ENCODE results near the gene RSRC2.
"Not testable (repeated sequence)": the region's sequence is repeated elsewhere in the genome, so short reads cannot be mapped to it uniquely, and the experiment has no call there.

The RSRC2 gene

DNA sequence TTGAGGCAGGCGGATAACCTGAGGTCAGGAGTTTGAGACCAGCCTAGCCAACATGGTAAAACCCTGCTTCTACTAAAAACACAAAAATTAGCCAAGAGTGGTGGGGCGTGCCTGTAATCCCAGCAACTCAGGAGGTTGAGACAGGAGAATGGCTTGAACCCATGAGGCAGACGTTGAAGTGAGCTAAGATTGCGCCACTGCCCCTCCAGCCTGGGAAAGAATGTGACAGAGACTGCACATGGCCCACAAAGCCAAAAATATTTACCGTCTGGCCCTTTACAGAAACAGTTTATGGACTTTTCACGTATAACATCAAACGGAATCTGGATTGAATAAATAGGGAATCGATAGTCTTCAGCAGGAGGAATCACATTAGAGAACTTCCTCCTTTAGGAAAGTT lies 3.5 kb downstream of the RSRC2 start:
- DNase-seq, result no peak
- in situ Hi-C loops (cut with HindIII; ENCODE audit: low pct_ligation_motif_present, low pct_unique_long_range_greater_than_20kb, low sequenced_read_pairs), result no loop called here

DNA sequence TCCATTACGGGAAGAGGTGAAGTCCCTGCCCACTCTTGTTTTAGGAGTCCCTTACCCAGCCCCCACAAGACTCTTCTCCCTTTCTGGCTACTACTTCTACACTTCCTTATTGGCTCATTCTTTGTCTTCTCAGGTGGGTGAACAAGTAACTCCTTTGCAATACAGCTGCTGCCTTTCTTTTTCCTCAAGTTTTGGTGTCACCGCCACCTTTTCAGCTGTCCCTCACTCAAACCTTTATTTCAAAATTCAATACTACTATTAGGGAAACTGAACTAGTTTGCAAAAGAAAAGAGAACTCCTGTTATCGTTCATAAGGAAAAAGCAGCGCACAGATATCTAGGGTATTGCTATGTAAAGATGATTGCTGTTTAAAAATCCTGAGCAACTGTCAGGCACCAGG lies 6.1 kb downstream of the RSRC2 start:
- in situ Hi-C loops (cut with HindIII; ENCODE audit: low pct_ligation_motif_present, low pct_unique_long_range_greater_than_20kb, low sequenced_read_pairs), result no loop called here
- no peak for DNase-seq

DNA sequence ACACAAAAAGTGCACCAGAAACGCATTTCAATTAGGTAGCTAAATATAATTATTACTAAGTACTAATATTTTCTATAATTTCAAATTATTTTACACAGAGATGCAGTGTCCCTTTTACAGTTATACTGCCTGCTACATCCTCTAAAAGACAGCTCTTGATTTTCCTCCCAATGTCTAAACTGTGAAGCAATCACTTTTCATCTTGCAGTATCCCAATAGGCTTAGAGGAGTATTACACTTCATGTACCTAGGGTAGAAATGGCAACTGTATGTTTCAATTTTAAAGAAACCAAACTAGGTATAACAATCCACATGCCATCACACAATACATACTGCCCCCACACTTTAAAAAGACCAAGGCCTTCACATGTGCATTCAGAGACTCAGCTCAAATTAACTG lies 7.3 kb downstream of the RSRC2 start:
- in situ Hi-C loops (cut with HindIII; ENCODE audit: low pct_ligation_motif_present, low pct_unique_long_range_greater_than_20kb, low sequenced_read_pairs), result no loop called here
- no peak for DNase-seq

GRCh38 chr12:122518908-122519307 lies 7.8 kb downstream of the RSRC2 start:
- in situ Hi-C loops (cut with HindIII; ENCODE audit: low pct_ligation_motif_present, low pct_unique_long_range_greater_than_20kb, low sequenced_read_pairs), result no loop called here
- no peak for DNase-seq

- DNase-seq, result peak; percentile 99
- in situ Hi-C loops (cut with HindIII; ENCODE audit: low pct_ligation_motif_present, low pct_unique_long_range_greater_than_20kb, low sequenced_read_pairs), result no loop called here
Measured at GRCh38 chr12:122517877-122518276, 8.9 kb downstream of the RSRC2 start.

GRCh38 chr12:122516544-122517361 lies 10.0 kb downstream of the RSRC2 start:
- DNase-seq, result no peak
- in situ Hi-C loops (cut with HindIII; ENCODE audit: low pct_ligation_motif_present, low pct_unique_long_range_greater_than_20kb, low sequenced_read_pairs), result no loop called here

- no peak for DNase-seq
Measured at GRCh38 chr12:122515275-122515674, 11.5 kb downstream of the RSRC2 start.

GRCh38 chr12:122513660-122514059 lies 13.1 kb downstream of the RSRC2 start:
- DNase-seq, result no peak
- in situ Hi-C loops (cut with HindIII; ENCODE audit: low pct_ligation_motif_present, low pct_unique_long_range_greater_than_20kb, low sequenced_read_pairs), result no loop called here

More at GRCh38 chr12:122515275-122515674, 11.5 kb downstream of the RSRC2 start:
- in situ Hi-C loops (cut with HindIII; ENCODE audit: low pct_ligation_motif_present, low pct_unique_long_range_greater_than_20kb, low sequenced_read_pairs), result no loop called here

GRCh38 chr12:122513028-122513427 lies 13.7 kb downstream of the RSRC2 start:
- in situ Hi-C loops (cut with HindIII; ENCODE audit: low pct_ligation_motif_present, low pct_unique_long_range_greater_than_20kb, low sequenced_read_pairs), result not testable (repeated sequence)

GRCh38 chr12:122508163-122508562 lies 18.6 kb downstream of the RSRC2 start:
- in situ Hi-C loops (cut with HindIII; ENCODE audit: low pct_ligation_motif_present, low pct_unique_long_range_greater_than_20kb, low sequenced_read_pairs), result no loop called here
- no peak for DNase-seq

More at GRCh38 chr12:122513028-122513427, 13.7 kb downstream of the RSRC2 start:
- DNase-seq, result not testable (repeated sequence)

- in situ Hi-C loops (cut with HindIII; ENCODE audit: low pct_ligation_motif_present, low pct_unique_long_range_greater_than_20kb, low sequenced_read_pairs), result no loop called here
Measured at GRCh38 chr12:122506393-122506938, 20.3 kb downstream of the RSRC2 start.

GRCh38 chr12:122505419-122506051 lies 21.2 kb downstream of the RSRC2 start:
- in situ Hi-C loops (cut with HindIII; ENCODE audit: low pct_ligation_motif_present, low pct_unique_long_range_greater_than_20kb, low sequenced_read_pairs), result no loop called here
- DNase-seq, result no peak

More at GRCh38 chr12:122506393-122506938, 20.3 kb downstream of the RSRC2 start:
- no peak for DNase-seq

DNA sequence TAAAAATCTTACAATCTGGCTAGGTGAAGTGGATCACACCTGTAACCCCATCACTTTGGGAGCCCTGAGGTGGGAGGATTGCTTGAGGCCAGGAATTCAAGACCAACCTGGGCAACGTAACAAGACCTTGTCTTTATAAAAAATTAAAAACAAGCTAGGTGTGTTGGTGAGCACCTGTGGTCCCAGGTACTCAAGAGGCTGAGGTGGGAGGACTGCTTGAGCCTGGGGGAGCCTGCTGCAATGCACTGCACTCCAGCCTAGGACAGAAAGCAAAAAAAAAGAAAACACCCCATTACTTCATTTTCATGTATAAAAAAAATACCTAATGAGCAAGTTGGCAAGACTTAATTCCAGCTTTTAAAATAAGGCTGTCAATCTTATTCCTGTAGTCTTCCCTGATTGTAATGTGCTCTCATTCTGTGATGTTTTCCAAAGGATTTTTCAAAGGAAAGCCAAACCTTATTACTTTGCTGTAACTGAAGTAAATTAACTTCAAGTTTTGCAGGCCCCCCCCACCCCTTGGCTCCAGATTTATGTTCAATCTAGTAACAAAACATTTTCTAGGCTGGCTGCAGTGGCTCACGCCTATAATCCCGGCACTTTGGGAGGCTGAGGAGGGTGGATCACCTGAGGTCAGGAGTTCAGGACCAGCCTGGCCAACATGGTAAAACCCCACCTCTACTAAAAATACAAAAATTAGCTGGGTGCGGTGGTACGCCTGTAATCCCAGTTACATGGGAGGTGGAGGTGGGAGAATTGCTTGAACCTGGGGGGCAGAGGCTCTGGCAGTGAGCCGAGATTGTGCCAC lies 22.7 kb downstream of the RSRC2 start:
- DNase-seq, result no peak
- in situ Hi-C loops (cut with HindIII; ENCODE audit: low pct_ligation_motif_present, low pct_unique_long_range_greater_than_20kb, low sequenced_read_pairs), result no loop called here

GRCh38 chr12:122503147-122503751 lies 23.5 kb downstream of the RSRC2 start:
- no peak for DNase-seq
- in situ Hi-C loops (cut with HindIII; ENCODE audit: low pct_ligation_motif_present, low pct_unique_long_range_greater_than_20kb, low sequenced_read_pairs), result no loop called here

- DNase-seq, result no peak
- in situ Hi-C loops (cut with HindIII; ENCODE audit: low pct_ligation_motif_present, low pct_unique_long_range_greater_than_20kb, low sequenced_read_pairs), result no loop called here
Measured at GRCh38 chr12:122501489-122501989, 25.2 kb downstream of the RSRC2 start.

DNA sequence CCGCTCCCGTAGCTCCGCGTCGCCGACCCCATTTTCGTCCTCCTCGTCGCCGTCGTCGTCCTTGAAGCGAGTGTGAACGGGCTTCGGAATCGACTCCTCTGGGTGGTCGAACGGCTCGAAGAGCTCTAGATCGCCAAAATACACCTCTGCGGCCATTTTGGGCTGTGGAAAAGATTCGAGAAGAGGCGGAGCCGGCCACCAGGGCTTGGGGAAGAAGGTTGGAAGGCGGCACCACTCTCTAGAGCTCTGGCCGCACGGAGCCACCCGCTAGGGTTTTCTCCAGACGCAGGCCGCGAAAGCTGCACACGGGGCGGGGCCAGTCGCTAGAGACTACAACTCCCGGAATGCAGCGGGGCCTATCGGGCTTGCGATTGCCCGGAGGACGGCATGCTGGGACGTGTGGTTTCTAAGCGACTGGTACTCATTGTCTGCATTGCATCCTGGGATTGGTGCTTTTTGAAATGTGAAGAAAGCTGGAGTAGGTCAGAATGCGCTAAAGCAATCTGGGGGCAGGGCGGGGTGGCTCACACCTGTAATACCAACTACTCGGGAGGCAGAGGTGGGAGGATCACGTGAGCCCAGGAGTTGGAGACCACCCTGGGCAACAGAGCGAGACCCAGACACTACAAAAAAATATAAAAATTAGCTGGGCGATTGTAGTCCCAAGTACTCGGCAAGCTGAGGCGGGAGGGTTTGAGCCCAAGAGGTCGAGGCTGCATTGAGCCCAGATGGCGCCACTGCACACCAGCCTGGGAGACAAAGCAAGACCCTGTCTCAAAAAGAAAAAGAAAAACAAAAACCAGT lies 25.8 kb downstream of the RSRC2 start, which contains the start of gene ZCCHC8:
Gene ZCCHC8, minus strand, starts transcription at position 248 of the 804 bp plus-strand sequence. Its CDS starts 92 bp downstream, at position 156.
- DNase-seq, result peak; percentile 100
- in situ Hi-C loops (cut with HindIII; ENCODE audit: low pct_ligation_motif_present, low pct_unique_long_range_greater_than_20kb, low sequenced_read_pairs), result no loop called here

GRCh38 chr12:122499991-122500684 lies 26.6 kb downstream of the RSRC2 start:
- DNase-seq, result peak; percentile 77
- in situ Hi-C loops (cut with HindIII; ENCODE audit: low pct_ligation_motif_present, low pct_unique_long_range_greater_than_20kb, low sequenced_read_pairs), result no loop called here

All from ACHN (cell line).